Measurements from ENCODE around the gene BTRC.

The BTRC gene

DNA sequence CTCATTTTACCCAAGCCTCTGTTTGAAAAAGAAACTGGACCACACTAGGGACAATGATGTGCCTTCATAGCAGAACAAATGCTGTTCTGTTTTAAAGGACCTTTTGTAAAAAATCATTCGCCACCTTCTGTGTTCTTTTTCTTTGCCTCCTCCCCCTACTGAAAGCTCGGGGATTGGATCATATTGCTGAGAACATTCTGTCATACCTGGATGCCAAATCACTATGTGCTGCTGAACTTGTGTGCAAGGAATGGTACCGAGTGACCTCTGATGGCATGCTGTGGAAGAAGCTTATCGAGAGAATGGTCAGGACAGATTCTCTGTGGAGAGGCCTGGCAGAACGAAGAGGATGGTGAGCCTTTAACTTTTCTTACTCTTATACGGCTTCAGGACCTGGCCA is 171.9 kb downstream of the BTRC start:
- TF ChIP-seq, protein P1, sequence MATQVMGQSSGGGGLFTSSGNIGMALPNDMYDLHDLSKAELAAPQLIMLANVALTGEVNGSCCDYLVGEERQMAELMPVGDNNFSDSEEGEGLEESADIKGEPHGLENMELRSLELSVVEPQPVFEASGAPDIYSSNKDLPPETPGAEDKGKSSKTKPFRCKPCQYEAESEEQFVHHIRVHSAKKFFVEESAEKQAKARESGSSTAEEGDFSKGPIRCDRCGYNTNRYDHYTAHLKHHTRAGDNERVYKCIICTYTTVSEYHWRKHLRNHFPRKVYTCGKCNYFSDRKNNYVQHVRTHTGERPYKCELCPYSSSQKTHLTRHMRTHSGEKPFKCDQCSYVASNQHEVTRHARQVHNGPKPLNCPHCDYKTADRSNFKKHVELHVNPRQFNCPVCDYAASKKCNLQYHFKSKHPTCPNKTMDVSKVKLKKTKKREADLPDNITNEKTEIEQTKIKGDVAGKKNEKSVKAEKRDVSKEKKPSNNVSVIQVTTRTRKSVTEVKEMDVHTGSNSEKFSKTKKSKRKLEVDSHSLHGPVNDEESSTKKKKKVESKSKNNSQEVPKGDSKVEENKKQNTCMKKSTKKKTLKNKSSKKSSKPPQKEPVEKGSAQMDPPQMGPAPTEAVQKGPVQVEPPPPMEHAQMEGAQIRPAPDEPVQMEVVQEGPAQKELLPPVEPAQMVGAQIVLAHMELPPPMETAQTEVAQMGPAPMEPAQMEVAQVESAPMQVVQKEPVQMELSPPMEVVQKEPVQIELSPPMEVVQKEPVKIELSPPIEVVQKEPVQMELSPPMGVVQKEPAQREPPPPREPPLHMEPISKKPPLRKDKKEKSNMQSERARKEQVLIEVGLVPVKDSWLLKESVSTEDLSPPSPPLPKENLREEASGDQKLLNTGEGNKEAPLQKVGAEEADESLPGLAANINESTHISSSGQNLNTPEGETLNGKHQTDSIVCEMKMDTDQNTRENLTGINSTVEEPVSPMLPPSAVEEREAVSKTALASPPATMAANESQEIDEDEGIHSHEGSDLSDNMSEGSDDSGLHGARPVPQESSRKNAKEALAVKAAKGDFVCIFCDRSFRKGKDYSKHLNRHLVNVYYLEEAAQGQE (IDR thresholded peaks at IDR 0.05; ENCODE audit: insufficient replicate concordance, low read depth), result no peak
- no peak for TF ChIP-seq GABPA (IDR thresholded peaks at IDR 0.05; ENCODE audit: low read depth)
- no peak for TF ChIP-seq POLR2AphosphoS5 (IDR thresholded peaks at IDR 0.05; ENCODE audit: low read depth)
- TF ChIP-seq, protein P2, sequence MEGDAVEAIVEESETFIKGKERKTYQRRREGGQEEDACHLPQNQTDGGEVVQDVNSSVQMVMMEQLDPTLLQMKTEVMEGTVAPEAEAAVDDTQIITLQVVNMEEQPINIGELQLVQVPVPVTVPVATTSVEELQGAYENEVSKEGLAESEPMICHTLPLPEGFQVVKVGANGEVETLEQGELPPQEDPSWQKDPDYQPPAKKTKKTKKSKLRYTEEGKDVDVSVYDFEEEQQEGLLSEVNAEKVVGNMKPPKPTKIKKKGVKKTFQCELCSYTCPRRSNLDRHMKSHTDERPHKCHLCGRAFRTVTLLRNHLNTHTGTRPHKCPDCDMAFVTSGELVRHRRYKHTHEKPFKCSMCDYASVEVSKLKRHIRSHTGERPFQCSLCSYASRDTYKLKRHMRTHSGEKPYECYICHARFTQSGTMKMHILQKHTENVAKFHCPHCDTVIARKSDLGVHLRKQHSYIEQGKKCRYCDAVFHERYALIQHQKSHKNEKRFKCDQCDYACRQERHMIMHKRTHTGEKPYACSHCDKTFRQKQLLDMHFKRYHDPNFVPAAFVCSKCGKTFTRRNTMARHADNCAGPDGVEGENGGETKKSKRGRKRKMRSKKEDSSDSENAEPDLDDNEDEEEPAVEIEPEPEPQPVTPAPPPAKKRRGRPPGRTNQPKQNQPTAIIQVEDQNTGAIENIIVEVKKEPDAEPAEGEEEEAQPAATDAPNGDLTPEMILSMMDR (IDR thresholded peaks at IDR 0.05; ENCODE audit: insufficient read depth, low read length), result no peak
- TF ChIP-seq SPI1 (IDR thresholded peaks at IDR 0.05; ENCODE audit: borderline replicate concordance, low read depth), result no peak
- H3K27me3 ChIP-seq (ENCODE audit: insufficient read depth, poor library complexity, severe bottlenecking), result no peaks in the 10 kb centered on the region
- DNase-seq (ENCODE audit: low read depth in 1 of 2, low spot score in 1 of 2), result no peak
- no peak overlapping the region for H3K27ac ChIP-seq (replicated peaks)
- H3K4me3 ChIP-seq (replicated peaks; ENCODE audit: insufficient read depth, low read length), result no peak overlapping the region

DNA sequence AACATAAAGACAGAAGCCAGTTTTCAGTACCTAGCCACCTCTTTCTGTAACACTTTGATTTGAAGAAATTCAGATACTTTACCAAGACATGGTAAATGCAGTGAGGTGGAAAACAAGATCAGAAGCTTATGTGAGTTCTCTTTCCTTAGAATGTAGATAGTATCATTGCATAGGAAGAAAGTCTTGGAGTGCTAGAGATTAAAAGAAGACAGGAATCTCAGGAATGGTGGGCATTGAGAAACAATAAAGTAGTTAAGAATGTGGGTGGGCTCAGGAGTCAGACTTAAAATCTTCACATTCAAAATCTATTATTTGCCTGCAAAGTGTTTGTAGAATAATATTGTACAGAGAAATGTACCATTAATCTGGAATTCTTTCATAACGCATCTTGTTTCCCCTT is 175.2 kb downstream of the BTRC start:
- DNase-seq (ENCODE audit: low read depth in 1 of 2, low spot score in 1 of 2), result no peak
- Histone ChIP-seq H3K27me3 (ENCODE audit: insufficient read depth, poor library complexity, severe bottlenecking) (no peaks in the 10 kb centered on the region), H3K27ac (replicated peaks) (no peak overlapping the region), H3K4me3 (replicated peaks; ENCODE audit: insufficient read depth, low read length) (no peak overlapping the region)
- TF ChIP-seq POLR2AphosphoS5 (IDR thresholded peaks at IDR 0.05; ENCODE audit: low read depth), result no peak
- TF ChIP-seq SPI1 (IDR thresholded peaks at IDR 0.05; ENCODE audit: borderline replicate concordance, low read depth), result no peak

DNA sequence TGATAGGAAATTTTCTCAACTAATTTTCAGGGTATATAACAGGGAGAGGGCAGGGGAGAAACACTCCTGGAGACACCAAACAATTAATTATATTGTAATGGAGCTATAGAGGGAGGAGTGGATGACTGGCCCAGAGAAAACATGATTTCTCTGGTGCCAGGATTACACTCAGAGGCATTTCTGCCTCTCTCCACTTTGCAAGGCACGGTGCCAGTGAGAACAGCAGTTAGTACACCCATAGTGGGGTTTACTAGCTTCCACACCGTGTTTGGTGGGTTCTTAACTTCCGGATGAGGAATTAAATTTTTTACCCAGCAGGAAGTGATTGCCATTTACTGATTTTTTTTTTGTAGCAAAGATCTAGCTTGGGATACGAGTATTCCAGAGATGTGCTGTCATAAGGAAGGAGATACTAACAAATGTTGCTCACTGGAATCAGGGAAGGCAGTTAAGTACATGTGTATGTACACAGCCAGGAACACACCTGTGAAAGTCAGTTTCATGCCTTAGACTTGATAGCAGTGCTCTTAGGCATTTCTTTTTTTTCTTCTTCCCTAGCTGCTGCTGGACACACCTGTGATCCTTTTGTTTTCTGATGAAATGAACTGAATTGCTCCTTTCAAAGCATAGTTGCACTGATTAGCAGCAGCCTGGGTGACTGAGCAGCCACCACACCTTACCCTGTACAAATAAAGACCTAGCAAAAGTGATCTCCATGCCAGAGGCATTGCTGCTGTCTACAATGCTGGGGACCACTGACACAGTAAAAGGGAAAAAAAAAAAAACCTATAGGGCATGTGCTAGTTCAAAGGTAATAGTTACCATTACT is 176.0 kb downstream of the BTRC start:
- TF ChIP-seq POLR2AphosphoS5 (IDR thresholded peaks at IDR 0.05; ENCODE audit: low read depth), result no peak
- TF ChIP-seq, protein P2 (IDR thresholded peaks at IDR 0.05; ENCODE audit: insufficient read depth, low read length), result no peak
- TF ChIP-seq, protein P1 (IDR thresholded peaks at IDR 0.05; ENCODE audit: insufficient replicate concordance, low read depth), result no peak
- no peak for TF ChIP-seq SPI1 (IDR thresholded peaks at IDR 0.05; ENCODE audit: borderline replicate concordance, low read depth)
- no peak for TF ChIP-seq GABPA (IDR thresholded peaks at IDR 0.05; ENCODE audit: low read depth)
- H3K4me3 ChIP-seq (replicated peaks; ENCODE audit: insufficient read depth, low read length), result no peak overlapping the region
- DNase-seq (ENCODE audit: low read depth in 1 of 2, low spot score in 1 of 2), result no peak
- H3K27ac ChIP-seq (replicated peaks), result no peak overlapping the region
- no peaks in the 10 kb centered on the region for H3K27me3 ChIP-seq (ENCODE audit: insufficient read depth, poor library complexity, severe bottlenecking)

DNA sequence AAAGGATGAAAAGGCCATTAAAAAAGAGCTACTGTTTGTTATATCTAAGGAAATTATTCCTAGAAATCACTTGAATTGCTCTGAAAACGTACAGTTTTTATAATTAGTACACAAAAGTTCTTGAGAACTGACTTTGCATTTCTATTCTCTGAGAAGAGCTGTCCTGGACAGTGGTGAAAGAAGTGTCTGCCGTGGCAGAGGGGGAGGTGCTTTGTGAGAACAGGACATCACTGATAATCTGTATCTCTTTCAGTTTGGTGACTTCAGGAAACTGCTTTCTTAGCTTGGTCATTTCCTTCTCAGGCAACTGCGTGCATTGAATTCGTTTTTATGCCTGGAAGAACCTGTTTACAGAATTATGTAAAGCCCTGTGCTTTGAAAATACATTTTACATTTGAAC is 182.0 kb downstream of the BTRC start:
- no peak for DNase-seq (ENCODE audit: low read depth in 1 of 2, low spot score in 1 of 2)
- TF ChIP-seq GABPA (IDR thresholded peaks at IDR 0.05; ENCODE audit: low read depth), result no peak
- TF ChIP-seq, protein P2 (IDR thresholded peaks at IDR 0.05; ENCODE audit: insufficient read depth, low read length), result no peak
- TF ChIP-seq, protein P1 (IDR thresholded peaks at IDR 0.05; ENCODE audit: insufficient replicate concordance, low read depth), result no peak
- no peak for TF ChIP-seq POLR2AphosphoS5 (IDR thresholded peaks at IDR 0.05; ENCODE audit: low read depth)
- no peak for TF ChIP-seq SPI1 (IDR thresholded peaks at IDR 0.05; ENCODE audit: borderline replicate concordance, low read depth)
- no peak overlapping the region for H3K4me3 ChIP-seq (replicated peaks; ENCODE audit: insufficient read depth, low read length)

More for the DNA sequence above, 182.0 kb downstream of the BTRC start:
- Histone ChIP-seq H3K27me3 (ENCODE audit: insufficient read depth, poor library complexity, severe bottlenecking) (no peaks in the 10 kb centered on the region), H3K27ac (replicated peaks) (no peak overlapping the region)

Measured in HL-60 (cell line).